B cell (primary cell): ENCODE results near the gene DNAAF8. TPM values are rescaled to one million over a fixed set of nuclear protein-coding genes. Genes with fewer than 3 reads are reported as not detected.

Experiments used
- ATAC-seq: fragments of 200-7000 bp; cut with Tn5 transposase; one replicate; pipeline ENCODE4 v1.10.0; 2021; ENCODE audit warnings: low read depth, mild to moderate bottlenecking, moderate number of reproducible peaks, moderate library complexity
- CTCF ChIA-PET: fragments of 350-600 bp; sonication (Branson Sonifier 250); formaldehyde crosslinking; loops from one replicate; lab custom pipeline; 2021; ENCODE audit warnings: antibody characterized with exemption, inconsistent platforms; lab: Charles Lee
- POLR2A ChIA-PET: fragments of 350-600 bp; sonication (Branson Sonifier 250); formaldehyde crosslinking; loops from one replicate; lab custom pipeline; 2021; ENCODE audit warnings: antibody characterized with exemption; lab: Charles Lee
- DNase-seq: peaks from one replicate; pipeline ENCODE4 v3.0.0; 2013
- H2AFZ ChIP-seq: 2 replicates; pipeline ENCODE4 v1.6.1; 2012; ENCODE audit warnings: mild to moderate bottlenecking, low read depth, low read length; ENCODE audit not compliant: insufficient read depth, poor library complexity, severe bottlenecking
- H3K27ac ChIP-seq, 2 donors: 1 replicate in 1 of 2; 2 replicates in 1 of 2; pipeline ENCODE4 v1.5.1; 2012 to 2013; ENCODE audit warnings: low read length in 2 of 2, mild to moderate bottlenecking in 2 of 2, moderate library complexity in 1 of 2
- H3K27me3 ChIP-seq, 4 experiments: fragments of 200-600 bp in 1 of 4; sonication (generic) in 1 of 4; replicated peaks in 1 of 4; 1 replicate in 2 of 4; 2 replicates in 2 of 4; pipeline versions ENCODE4 v1.6.1 to v1.7.0; 2013 to 2016; ENCODE audit warnings: low read length in 3 of 4, mild to moderate bottlenecking in 2 of 4, mixed read lengths in 1 of 4, moderate library complexity in 1 of 4; ENCODE audit not compliant: insufficient read depth in 4 of 4, control insufficient read depth in 3 of 4; ENCODE audit errors: control extremely low read depth in 1 of 4
- H3K36me3 ChIP-seq, 2 experiments: replicated peaks in 1 of 2; 1 replicate in 1 of 2; 2 replicates in 1 of 2; pipeline versions ENCODE4 v1.6.1 to v1.7.1; 2013; ENCODE audit warnings: low read length in 1 of 2; ENCODE audit not compliant: insufficient read depth in 2 of 2, control insufficient read depth in 1 of 2; ENCODE audit errors: control extremely low read depth in 1 of 2, extremely low read depth in 1 of 2
- H3K4me1 ChIP-seq, 2 donors: fragments of 200-600 bp in 1 of 2; sonication (generic) in 1 of 2; 1 replicate in 1 of 2; 2 replicates in 1 of 2; pipeline versions ENCODE4 v1.5.1 to v1.6.1; 2013 to 2017; ENCODE audit warnings: low read length in 2 of 2; ENCODE audit not compliant: control insufficient read depth in 2 of 2, insufficient read depth in 2 of 2
- H3K4me2 ChIP-seq: replicated peaks from 2 replicates; pipeline ENCODE3; 2012; ENCODE audit warnings: mild to moderate bottlenecking, low read depth, low read length; ENCODE audit not compliant: poor library complexity, severe bottlenecking
- H3K4me3 ChIP-seq, 5 experiments: fragments of 200-600 bp in 1 of 5; sonication (generic) in 1 of 5; 1 replicate in 3 of 5; 2 replicates in 2 of 5; pipeline versions ENCODE4 v1.5.1 to v1.7.0; 2011 to 2016; ENCODE audit warnings: low read length in 4 of 5, mild to moderate bottlenecking in 4 of 5, low read depth in 2 of 5, control low read depth in 1 of 5, moderate library complexity in 1 of 5; ENCODE audit not compliant: insufficient read depth in 1 of 5; ENCODE audit errors: control extremely low read depth in 1 of 5, extremely low read depth in 1 of 5
- H3K79me2 ChIP-seq: fragments of 200-600 bp; sonication (generic); one replicate; pipeline ENCODE4 v1.6.0; 2016; ENCODE audit warnings: low read length; ENCODE audit not compliant: control insufficient read depth, insufficient read depth
- H3K9ac ChIP-seq: fragments of 200-600 bp; sonication (generic); 2 replicates; pipeline ENCODE4 v1.6.1; 2017; ENCODE audit warnings: mild to moderate bottlenecking, low read length, moderate library complexity
- H3K9me3 ChIP-seq, 3 donors: one replicate each; pipeline versions ENCODE4 v1.6.1 to v1.7.1; 2013; ENCODE audit warnings: low read length in 2 of 3; ENCODE audit not compliant: control insufficient read depth in 2 of 3, insufficient read depth in 1 of 3; ENCODE audit errors: control extremely low read depth in 1 of 3
- H4K20me1 ChIP-seq: 2 replicates; pipeline ENCODE4 v1.6.0; 2012; ENCODE audit warnings: mild to moderate bottlenecking, low read length; ENCODE audit not compliant: insufficient read depth, control insufficient read depth, poor library complexity, severe bottlenecking
- H3K27ac Mint-ChIP-seq: one replicate; pipeline ENCODE4 v1.8.0; 2021; ENCODE audit warnings: mixed read lengths
- H3K27me3 Mint-ChIP-seq: one replicate; pipeline ENCODE4 v1.8.0; 2021; ENCODE audit warnings: mixed read lengths
- H3K4me1 Mint-ChIP-seq: one replicate; pipeline ENCODE4 v1.8.0; 2021; ENCODE audit warnings: mixed read lengths
- H3K4me3 Mint-ChIP-seq: one replicate; pipeline ENCODE4 v1.8.0; 2021; ENCODE audit warnings: mixed read lengths
- H3K9me3 Mint-ChIP-seq: one replicate; pipeline ENCODE4 v1.8.0; 2022; ENCODE audit warnings: mixed read lengths; ENCODE audit not compliant: insufficient read depth
- EZH2 ChIP-seq: IDR thresholded peaks from 2 replicates; pipeline ENCODE4 v1.6.1; 2012; ENCODE audit warnings: borderline replicate concordance, low read depth, mild to moderate bottlenecking, moderate library complexity, low read length; ENCODE audit not compliant: insufficient read depth, poor library complexity, severe bottlenecking
- WGBS: methylation state at CpG from one replicate; pipeline ENCODE4 v1.1.5; 2013; ENCODE audit warnings: missing lambda C conversion rate; ENCODE audit not compliant: insufficient coverage; 5-methylcytosine and 5-hydroxymethylcytosine counted together
- intact Hi-C: fragments of 100-400 bp; cut with micrococcal nuclease; formaldehyde crosslinking; loops from one replicate; pipeline ENCODE4 v1.10.0; 2022
- polyA plus RNA-seq: library from polyadenylated mRNA; depleted of rRNA; stranded (reverse); fragments of >200 nt; gene quantifications from 2 replicates; pipeline ENCODE4 v1.2.3, GENCODE V29; 2012
- total RNA-seq, 2 donors: library from RNA; stranded (reverse); fragments of 120-200 nt in 1 of 2; gene quantifications; 1 replicate in 1 of 2; 2 replicates in 1 of 2; pipeline versions ENCODE4 v1.2.3 to v1.2.4, GENCODE V29; 2013 to 2022
- TF ChIP-seq, protein P1 (sequence below): fragments of 200-600 bp; IDR thresholded peaks from one replicate; pipeline ENCODE4 v1.8.0; 2022; ENCODE audit warnings: antibody characterized with exemption, mild to moderate bottlenecking

Gene DNAAF8
- total and polyA plus RNA-seq, 2 donors (not counting 1 experiment from before 2014, with no cell fraction given): 0.09 to 0.44 TPM

DNA sequence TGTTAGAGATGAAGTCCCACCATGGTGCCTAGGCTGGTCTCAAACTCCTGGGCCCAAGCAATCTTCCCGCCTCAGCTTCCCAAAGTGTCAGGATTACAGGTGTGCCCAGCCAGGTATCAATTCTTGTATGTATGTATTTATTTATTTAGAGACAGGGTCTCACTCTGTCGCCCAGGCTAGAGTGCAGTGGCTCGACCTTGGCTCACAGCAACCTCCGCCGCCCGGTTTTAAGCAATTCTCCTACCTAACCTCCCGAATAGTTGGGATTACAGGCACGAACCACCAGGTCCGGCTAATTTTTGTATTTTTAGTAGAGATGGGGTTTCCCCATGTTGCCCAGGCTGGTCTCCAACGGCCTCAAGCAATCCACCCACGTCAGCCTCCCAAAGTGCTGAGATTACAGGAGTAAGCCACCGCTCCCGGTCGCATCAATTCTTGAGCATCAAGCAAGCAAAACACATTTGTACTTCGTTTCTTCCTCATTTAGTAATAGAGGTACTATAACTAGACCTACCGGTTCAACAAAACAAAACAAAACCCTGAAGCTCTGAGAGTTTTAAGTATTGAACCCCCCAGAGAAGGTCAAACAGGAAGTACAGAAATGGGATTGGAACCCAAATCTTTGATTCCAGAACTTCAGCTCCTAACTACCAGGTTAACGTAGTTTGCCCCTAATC lies 33.7 kb downstream of the DNAAF8 start:
- H3K27me3 Mint-ChIP-seq: no peaks in the 10 kb centered on the region
- TF ChIP-seq, protein P1, sequence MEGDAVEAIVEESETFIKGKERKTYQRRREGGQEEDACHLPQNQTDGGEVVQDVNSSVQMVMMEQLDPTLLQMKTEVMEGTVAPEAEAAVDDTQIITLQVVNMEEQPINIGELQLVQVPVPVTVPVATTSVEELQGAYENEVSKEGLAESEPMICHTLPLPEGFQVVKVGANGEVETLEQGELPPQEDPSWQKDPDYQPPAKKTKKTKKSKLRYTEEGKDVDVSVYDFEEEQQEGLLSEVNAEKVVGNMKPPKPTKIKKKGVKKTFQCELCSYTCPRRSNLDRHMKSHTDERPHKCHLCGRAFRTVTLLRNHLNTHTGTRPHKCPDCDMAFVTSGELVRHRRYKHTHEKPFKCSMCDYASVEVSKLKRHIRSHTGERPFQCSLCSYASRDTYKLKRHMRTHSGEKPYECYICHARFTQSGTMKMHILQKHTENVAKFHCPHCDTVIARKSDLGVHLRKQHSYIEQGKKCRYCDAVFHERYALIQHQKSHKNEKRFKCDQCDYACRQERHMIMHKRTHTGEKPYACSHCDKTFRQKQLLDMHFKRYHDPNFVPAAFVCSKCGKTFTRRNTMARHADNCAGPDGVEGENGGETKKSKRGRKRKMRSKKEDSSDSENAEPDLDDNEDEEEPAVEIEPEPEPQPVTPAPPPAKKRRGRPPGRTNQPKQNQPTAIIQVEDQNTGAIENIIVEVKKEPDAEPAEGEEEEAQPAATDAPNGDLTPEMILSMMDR: no peak
- TF ChIP-seq EZH2: no peak
- H3K9ac ChIP-seq: peak overlapping the region; percentile 79
- peaks cover 15 to 33% of the 10 kb centered on the region in 2 donors for H3K4me1 ChIP-seq
- no peaks in the 10 kb centered on the region for H3K27me3 ChIP-seq
- peaks cover 27% of the 10 kb centered on the region for H3K79me2 ChIP-seq
- peak overlapping the region; percentile 95 for H3K27ac Mint-ChIP-seq
- peak overlapping the region; percentile 91 for H3K4me2 ChIP-seq
- ChIA-PET POLR2A (interaction anchor here (0.7 to 2.6 kb wide), 4 partner anchors 34 to 89 kb away, joined by 3 to 14 read pairs (median 6); partner anchors contain the start of genes ANKS3, DNAAF8, NUDT16L1 and ROGDI), CTCF (interaction anchor here (1.9 kb wide), 1 partner anchor 34 kb away, joined by 12 read pairs; the partner anchor contains the start of genes ANKS3 and DNAAF8)
- no peaks in the 10 kb centered on the region for H3K9me3 Mint-ChIP-seq
- H3K9me3 ChIP-seq: no peaks in the 10 kb centered on the region
- WGBS: 50% methylated on average over 2 of the region's 17 CpGs
- H2AFZ ChIP-seq: peak overlapping the region; percentile 99
- intact Hi-C loops: loop anchor here (1.0 kb wide), 7 partner anchors 34 to 263 kb away; partner anchors contain the start of genes ANKS3, DNAAF8, GLYR1 and MGRN1
- H3K27ac ChIP-seq: peak overlapping the region; percentile 50 to 70
- no peak for ATAC-seq
- DNase-seq: no peak
- H4K20me1 ChIP-seq: no peaks in the 10 kb centered on the region
- peaks cover 0 to 9% of the 10 kb centered on the region in 2 experiments for H3K36me3 ChIP-seq
- H3K4me3 Mint-ChIP-seq: peak overlapping the region; percentile 98
- peak overlapping the region; percentile 63 to 87 (median 73) for H3K4me3 ChIP-seq
- H3K4me1 Mint-ChIP-seq: peaks cover 31% of the 10 kb centered on the region
